ENCODE measurements around the gene CDH23. TPM values are rescaled to one million over a fixed set of nuclear protein-coding genes. Genes with fewer than 3 reads are reported as not detected.

CDH23 gene
- total and polyA plus RNA-seq, 2 of the 8 experiments (the other 6 are each of a cell fraction or from before 2014, with no cell fraction given) = 1.9 to 4.9 TPM

DNA sequence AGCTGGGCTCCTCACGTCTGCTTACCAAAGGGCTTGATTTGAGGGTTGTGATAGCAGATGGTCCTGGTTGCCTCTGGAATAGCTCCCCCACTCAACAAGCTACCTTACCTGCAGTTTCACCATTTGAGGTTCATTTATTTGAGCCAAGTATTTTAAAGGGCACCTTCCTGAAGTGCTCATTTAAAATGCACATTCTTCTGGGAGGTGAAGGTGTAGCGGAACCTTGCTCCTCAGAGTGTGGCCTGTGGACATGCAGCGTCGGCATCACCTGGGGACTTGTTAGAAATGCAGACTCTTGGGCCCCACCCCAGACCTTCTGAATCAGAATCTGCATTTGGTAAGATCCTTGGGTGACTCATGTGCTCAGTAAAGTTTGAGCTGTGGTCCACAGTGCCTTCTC, 2.3 kb downstream of the CDH23 start:
- Histone ChIP-seq H3K79me2 (ENCODE audit: control insufficient read depth in 1 of 2, insufficient read depth in 2 of 2, low read length in 2 of 2) (no peaks in the 10 kb centered on the region), H3K4me3 (ENCODE audit: extremely low read depth in 1 of 4, insufficient read depth in 2 of 4, low read depth in 3 of 4, low read length in 4 of 4) (no peak overlapping the region), H3K23me2 (ENCODE audit: low read depth, low read length) (peaks cover 14% of the 10 kb centered on the region; the same call in 1 of the 2 replicates), H4K20me1 (replicated peaks in 1 of 2; ENCODE audit: control insufficient read depth in 1 of 2, insufficient read depth in 2 of 2, low read length in 2 of 2) (peaks cover 0 to 15% of the 10 kb centered on the region in 2 experiments), H3K4me1 (replicated peaks in 1 of 4; ENCODE audit: control insufficient read depth in 3 of 4, insufficient read depth in 4 of 4, low read length in 3 of 4) (peaks cover 0 to 18% (median 10%) of the 10 kb centered on the region in 4 experiments; a peak in 6 of 7 replicates), H3K9me3 (ENCODE audit: insufficient read depth in 2 of 2, low read depth in 1 of 2, low read length in 1 of 2) (no peaks in the 10 kb centered on the region), H3K27ac (ENCODE audit: low read depth, low read length) (no peak overlapping the region), H3K4me2 (ENCODE audit: insufficient read depth in 1 of 2, low read depth in 2 of 2, low read length in 2 of 2) (peak overlapping the region in 1 of 2 experiments; percentile 63; a peak in 2 of 4 replicates), H4K91ac (replicated peaks; ENCODE audit: insufficient read length, low read length) (no peak overlapping the region), H3K36me3 (ENCODE audit: control insufficient read depth in 2 of 4, insufficient read depth in 4 of 4, low read length in 3 of 4) (no peaks in the 10 kb centered on the region), H3K79me1 (ENCODE audit: low read depth, low read length) (no peaks in the 10 kb centered on the region), H2BK15ac (ENCODE audit: low read length) (peak overlapping the region; percentile 72; the same call in 1 of the 2 replicates), H2BK120ac (replicated peaks; ENCODE audit: low read depth, low read length) (no peak overlapping the region), H2BK5ac (ENCODE audit: low read depth, low read length) (no peak overlapping the region), H4K5ac (ENCODE audit: insufficient read length, low read depth, low read length) (no peak overlapping the region), H3K9ac (replicated peaks in 1 of 4; ENCODE audit: extremely low read depth in 1 of 4, low read depth in 3 of 4, low read length in 3 of 4) (no peak overlapping the region), H3K56ac (replicated peaks; ENCODE audit: insufficient read length, low read depth, low read length) (no peak overlapping the region), H3K27me3 (replicated peaks in 1 of 4; ENCODE audit: control insufficient read depth in 3 of 4, extremely low read depth in 1 of 4, insufficient read depth in 3 of 4, low read length in 3 of 4) (peaks cover 15 to 44% (median 37%) of the 10 kb centered on the region in 4 experiments), H3K4ac (replicated peaks; ENCODE audit: insufficient read length, low read depth, low read length) (no peak overlapping the region), H3K18ac (ENCODE audit: extremely low read depth, low read length) (no peak overlapping the region), H4K8ac (ENCODE audit: extremely low read depth, insufficient read depth, low read length) (no peak overlapping the region), H2BK12ac (ENCODE audit: low read depth, low read length) (peak overlapping the region; percentile 60; the same call in 1 of the 2 replicates), H2AK5ac (ENCODE audit: low read depth, low read length) (peak overlapping the region; percentile 24; the same call in 1 of the 2 replicates), H3K14ac (ENCODE audit: insufficient read length) (no peak overlapping the region), H2BK20ac (ENCODE audit: low read length) (no peak overlapping the region), H3K23ac (ENCODE audit: insufficient read length) (no peak overlapping the region), H2AFZ (ENCODE audit: low read length) (no peak overlapping the region)
- 66% methylated on average over 4 of the region's 4 CpGs; no CpG with 5 or more reads in 1 of the 2 experiments for WGBS, 2 experiments (ENCODE audit: extremely low coverage in 1 of 2, insufficient coverage in 1 of 2, insufficient read length in 1 of 2, insufficient replicate concordance in 2 of 2, low coverage in 1 of 2, low lambda C conversion rate in 2 of 2, missing lambda C conversion rate in 1 of 2)
- ChIA-PET POLR2A (ENCODE audit: partially characterized antibody) (interaction anchor here (0.9 kb wide), 1 partner anchor 75 kb away, joined by 3 read pairs; no protein-coding TSS in a partner anchor), CTCF (ENCODE audit: partially characterized antibody) (interaction anchor here (0.7 to 7.6 kb wide), 24 partner anchors 9 to 318 kb away, joined by 3 to 74 read pairs (median 6); partner anchors contain the start of gene SLC29A3)
- FAIRE-seq (no peak), DNase-seq (ENCODE audit: low read depth in 1 of 2, low spot score in 2 of 2) (no peak)
- TF ChIP-seq, protein P1, sequence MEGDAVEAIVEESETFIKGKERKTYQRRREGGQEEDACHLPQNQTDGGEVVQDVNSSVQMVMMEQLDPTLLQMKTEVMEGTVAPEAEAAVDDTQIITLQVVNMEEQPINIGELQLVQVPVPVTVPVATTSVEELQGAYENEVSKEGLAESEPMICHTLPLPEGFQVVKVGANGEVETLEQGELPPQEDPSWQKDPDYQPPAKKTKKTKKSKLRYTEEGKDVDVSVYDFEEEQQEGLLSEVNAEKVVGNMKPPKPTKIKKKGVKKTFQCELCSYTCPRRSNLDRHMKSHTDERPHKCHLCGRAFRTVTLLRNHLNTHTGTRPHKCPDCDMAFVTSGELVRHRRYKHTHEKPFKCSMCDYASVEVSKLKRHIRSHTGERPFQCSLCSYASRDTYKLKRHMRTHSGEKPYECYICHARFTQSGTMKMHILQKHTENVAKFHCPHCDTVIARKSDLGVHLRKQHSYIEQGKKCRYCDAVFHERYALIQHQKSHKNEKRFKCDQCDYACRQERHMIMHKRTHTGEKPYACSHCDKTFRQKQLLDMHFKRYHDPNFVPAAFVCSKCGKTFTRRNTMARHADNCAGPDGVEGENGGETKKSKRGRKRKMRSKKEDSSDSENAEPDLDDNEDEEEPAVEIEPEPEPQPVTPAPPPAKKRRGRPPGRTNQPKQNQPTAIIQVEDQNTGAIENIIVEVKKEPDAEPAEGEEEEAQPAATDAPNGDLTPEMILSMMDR (IDR thresholded peaks at IDR 0.05; ENCODE audit: control extremely low read depth in 1 of 3, insufficient read depth in 1 of 3, low read depth in 1 of 3, low read length in 3 of 3) = no peak
- TF ChIP-seq, protein P2, sequence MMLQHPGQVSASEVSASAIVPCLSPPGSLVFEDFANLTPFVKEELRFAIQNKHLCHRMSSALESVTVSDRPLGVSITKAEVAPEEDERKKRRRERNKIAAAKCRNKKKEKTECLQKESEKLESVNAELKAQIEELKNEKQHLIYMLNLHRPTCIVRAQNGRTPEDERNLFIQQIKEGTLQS (IDR thresholded peaks at IDR 0.05; ENCODE audit: insufficient read depth, low read depth, low read length) = no peak
- TF ChIP-seq BCL11A (IDR thresholded peaks at IDR 0.05; ENCODE audit: low read depth in 2 of 2, low read length in 2 of 2) = no peak
- TF ChIP-seq KDM5A (IDR thresholded peaks at IDR 0.05; ENCODE audit: low read length) = no peak
- TF ChIP-seq RNF2 (IDR thresholded peaks at IDR 0.05; ENCODE audit: borderline replicate concordance, low read depth, low read length, missing control alignments, poor library complexity, severe bottlenecking) = no peak
- TF ChIP-seq CHD1 (IDR thresholded peaks at IDR 0.05; ENCODE audit: low read depth, low read length) = no peak
